ENCODE data around the gene MAZ.
A peak's percentile ranks its signal among the peaks of the same experiment; 100 is the strongest.

Gene MAZ

GRCh38 chr16:29811170-29811895 is 5.0 kb downstream of the MAZ start:
- Mint-ChIP-seq H3K27me3 (peaks cover 2% of the 10 kb centered on the region), H3K9me3 (no peaks in the 10 kb centered on the region), H3K4me3 (peak overlapping the region; percentile 85), H3K4me1 (ENCODE audit: low read depth) (peaks cover 61% of the 10 kb centered on the region), H3K36me3 (ENCODE audit: low read depth) (peaks cover 41% of the 10 kb centered on the region), H3K27ac (peak overlapping the region; percentile 91)
- peak; percentile 84 for DNase-seq

GRCh38 chr16:29811896-29812665 is 5.8 kb downstream of the MAZ start, which contains the start of gene PRRT2:
Gene PRRT2, plus strand, starts transcription at chr16:29812193. Its CDS starts 862 bp downstream, at chr16:29813055.
- H3K27me3 Mint-ChIP-seq, result peaks cover 2% of the 10 kb centered on the region
- peak; percentile 73 for DNase-seq
- peaks cover 49% of the 10 kb centered on the region for H3K36me3 Mint-ChIP-seq (ENCODE audit: low read depth)

GRCh38 chr16:29812754-29813643 is 6.7 kb downstream of the MAZ start:
- peak overlapping the region; percentile 47 for H3K27ac Mint-ChIP-seq
- no peak for DNase-seq
- peaks cover 45% of the 10 kb centered on the region for H3K36me3 Mint-ChIP-seq (ENCODE audit: low read depth)
- peaks cover 67% of the 10 kb centered on the region for H3K4me1 Mint-ChIP-seq (ENCODE audit: low read depth)
- H3K9me3 Mint-ChIP-seq, result no peaks in the 10 kb centered on the region
- H3K4me3 Mint-ChIP-seq, result peak overlapping the region; percentile 85
- H3K27me3 Mint-ChIP-seq, result peaks cover 2% of the 10 kb centered on the region

More at GRCh38 chr16:29811896-29812665, 5.8 kb downstream of the MAZ start, which contains the start of gene PRRT2:
- Mint-ChIP-seq H3K27ac (peak within 1 kb of the TSS; percentile 91), H3K4me3 (peak within 1 kb of the TSS; percentile 85), H3K9me3 (no peaks in the 10 kb centered on the region), H3K4me1 (ENCODE audit: low read depth) (peaks cover 64% of the 10 kb centered on the region)

- H3K27ac Mint-ChIP-seq, result peak overlapping the region; percentile 97
- H3K9me3 Mint-ChIP-seq, result no peaks in the 10 kb centered on the region
- peaks cover 45% of the 10 kb centered on the region for H3K36me3 Mint-ChIP-seq (ENCODE audit: low read depth)
- no peak overlapping the region for H3K4me3 Mint-ChIP-seq
- peaks cover 68% of the 10 kb centered on the region for H3K4me1 Mint-ChIP-seq (ENCODE audit: low read depth)
- H3K27me3 Mint-ChIP-seq, result peaks cover 2% of the 10 kb centered on the region
- DNase-seq, result no peak
These were observed 7.6 kb downstream of the MAZ start for GRCh38 chr16:29813644-29814562.

DNA sequence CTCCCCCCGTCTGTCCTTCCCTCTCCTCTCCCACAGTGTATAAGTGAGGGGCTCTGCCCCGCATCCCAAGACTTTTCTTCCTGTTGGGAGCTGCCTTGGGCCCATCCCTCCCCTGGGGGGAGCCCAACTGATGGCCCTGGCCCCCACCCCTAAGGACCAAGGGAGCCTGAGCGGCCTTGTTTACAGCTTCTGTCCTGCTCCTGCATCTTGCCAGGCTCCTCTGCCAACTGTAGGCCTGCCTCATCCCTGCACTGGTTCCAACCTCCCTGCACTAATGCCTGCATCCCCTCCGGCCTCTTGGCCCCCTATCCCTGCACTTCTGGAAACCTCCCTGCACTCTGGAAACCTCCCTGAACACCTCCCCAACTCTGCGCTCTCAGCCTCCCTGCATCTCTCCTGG is 8.3 kb downstream of the MAZ start:
- DNase-seq, result no peak
- H3K27ac Mint-ChIP-seq, result peak overlapping the region; percentile 97
- H3K27me3 Mint-ChIP-seq, result peaks cover 2% of the 10 kb centered on the region
- H3K4me3 Mint-ChIP-seq, result peak overlapping the region; percentile 99
- H3K4me1 Mint-ChIP-seq (ENCODE audit: low read depth), result peaks cover 72% of the 10 kb centered on the region
- peaks cover 46% of the 10 kb centered on the region for H3K36me3 Mint-ChIP-seq (ENCODE audit: low read depth)
- H3K9me3 Mint-ChIP-seq, result no peaks in the 10 kb centered on the region

DNA sequence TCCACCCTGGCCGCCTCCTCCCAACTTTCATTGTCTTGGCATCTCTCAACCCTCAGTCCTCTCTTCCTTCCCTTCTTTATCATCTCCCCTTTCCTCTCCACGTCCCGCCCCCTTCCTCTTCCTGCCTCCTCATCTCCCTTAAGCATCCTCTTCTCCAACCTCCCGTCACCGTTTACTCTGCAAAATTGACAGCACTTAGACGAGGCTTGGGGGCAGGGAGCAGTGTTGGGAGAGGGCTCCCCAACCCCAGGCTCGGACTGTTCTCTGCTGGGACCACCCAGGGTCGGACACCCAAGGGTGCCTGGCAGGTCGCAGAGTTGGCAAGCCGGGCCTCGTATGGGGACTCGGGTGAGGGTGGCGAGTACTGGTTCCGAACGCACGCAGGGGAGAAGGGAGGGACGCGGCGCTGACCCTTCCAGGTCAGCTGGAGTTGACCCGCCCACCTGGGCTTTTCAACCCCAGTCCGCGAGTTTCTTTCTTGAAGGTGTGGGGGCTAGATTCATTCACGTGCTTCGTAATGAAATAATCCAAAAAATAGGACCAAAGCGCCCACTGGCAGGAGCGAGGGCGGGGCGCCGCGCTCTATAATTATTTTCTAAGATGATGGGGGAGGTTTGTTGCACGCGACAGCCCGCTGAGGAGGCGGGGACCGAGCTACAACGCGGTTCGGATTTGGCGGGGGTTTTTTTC is 8.8 kb downstream of the MAZ start:
- Mint-ChIP-seq H3K27me3 (peaks cover 2% of the 10 kb centered on the region), H3K4me1 (ENCODE audit: low read depth) (peaks cover 72% of the 10 kb centered on the region), H3K4me3 (peak overlapping the region; percentile 99), H3K27ac (peak overlapping the region; percentile 97), H3K36me3 (ENCODE audit: low read depth) (peaks cover 46% of the 10 kb centered on the region), H3K9me3 (no peaks in the 10 kb centered on the region)
- peak; percentile 71 for DNase-seq

DNA sequence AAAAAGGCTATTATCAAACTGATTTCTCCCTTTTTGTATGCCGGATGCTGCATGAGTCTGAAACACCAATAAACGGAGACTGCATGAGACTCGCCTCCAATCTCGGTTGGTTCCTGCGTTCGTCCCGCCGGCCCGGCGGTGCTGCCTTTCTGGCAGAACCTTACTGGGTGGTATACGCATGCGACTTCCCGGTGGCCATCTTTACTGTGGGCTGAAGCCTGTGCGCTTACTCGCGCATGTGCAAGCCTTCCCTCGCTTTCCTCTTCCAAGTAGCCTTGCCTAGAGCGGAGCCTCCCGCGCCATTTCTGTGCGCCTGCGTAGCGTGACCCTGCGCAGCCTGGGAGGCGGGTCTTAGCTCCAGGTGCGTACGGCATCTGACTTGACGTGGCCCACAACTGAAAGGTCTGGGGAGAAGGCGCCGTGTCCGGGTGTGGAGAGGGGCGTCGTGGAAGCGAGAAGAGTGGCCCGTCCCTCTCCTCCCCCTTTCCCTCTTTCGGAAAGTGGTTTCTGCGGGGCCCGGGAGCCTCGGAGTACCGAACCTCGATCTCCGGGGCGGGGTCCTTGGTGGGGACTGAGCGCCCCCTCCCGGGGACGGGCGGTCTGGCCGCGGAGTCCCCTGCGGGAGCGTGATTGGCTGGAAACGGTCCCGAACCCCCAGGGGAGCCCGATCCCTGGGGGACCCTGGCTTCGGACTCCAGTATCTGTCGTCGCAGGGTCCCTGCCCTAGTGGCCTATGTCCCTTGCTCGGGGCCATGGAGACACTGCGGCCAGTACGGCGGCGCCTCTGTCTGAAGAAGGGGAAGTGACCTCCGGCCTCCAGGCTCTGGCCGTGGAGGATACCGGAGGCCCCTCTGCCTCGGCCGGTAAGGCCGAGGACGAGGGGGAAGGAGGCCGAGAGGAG is 9.7 kb downstream of the MAZ start, which contains the start of gene PAGR1:
TSS of gene PAGR1 (plus strand) at position 360 of the 901 bp plus-strand sequence. CDS start at position 734, 374 bp downstream.
- peaks cover 2% of the 10 kb centered on the region for H3K27me3 Mint-ChIP-seq
- peaks cover 72% of the 10 kb centered on the region for H3K4me1 Mint-ChIP-seq (ENCODE audit: low read depth)
- peak within 1 kb of the TSS; percentile 97 for H3K27ac Mint-ChIP-seq
- DNase-seq, result peak; percentile 99
- peaks cover 46% of the 10 kb centered on the region for H3K36me3 Mint-ChIP-seq (ENCODE audit: low read depth)
- H3K4me3 Mint-ChIP-seq, result peak within 1 kb of the TSS; percentile 99
- H3K9me3 Mint-ChIP-seq, result no peaks in the 10 kb centered on the region

DNA sequence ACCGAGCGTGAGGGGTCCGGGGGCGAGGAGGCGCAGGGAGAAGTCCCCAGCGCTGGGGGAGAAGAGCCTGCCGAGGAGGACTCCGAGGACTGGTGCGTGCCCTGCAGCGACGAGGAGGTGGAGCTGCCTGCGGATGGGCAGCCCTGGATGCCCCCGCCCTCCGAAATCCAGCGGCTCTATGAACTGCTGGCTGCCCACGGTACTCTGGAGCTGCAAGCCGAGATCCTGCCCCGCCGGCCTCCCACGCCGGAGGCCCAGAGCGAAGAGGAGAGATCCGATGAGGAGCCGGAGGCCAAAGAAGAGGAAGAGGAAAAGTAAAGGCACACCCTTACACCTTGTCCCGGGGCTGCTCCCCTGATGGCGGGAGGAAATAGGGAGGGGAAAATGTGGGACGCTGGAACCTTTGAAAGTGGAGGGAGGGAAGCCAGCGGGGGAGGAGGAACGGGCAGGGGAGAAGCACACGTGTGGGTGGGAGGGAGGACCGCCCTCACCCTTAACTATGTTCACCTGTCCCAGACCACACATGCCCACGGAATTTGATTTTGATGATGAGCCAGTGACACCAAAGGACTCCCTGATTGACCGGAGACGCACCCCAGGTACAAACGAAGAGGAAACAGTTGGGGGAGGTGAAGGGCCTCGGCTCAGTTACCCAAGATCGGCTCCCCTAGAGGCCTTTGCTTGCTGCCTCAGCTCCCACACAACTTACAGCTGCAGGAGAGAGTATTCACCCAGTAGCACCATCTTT is 10.5 kb downstream of the MAZ start:
- peaks cover 71% of the 10 kb centered on the region for H3K4me1 Mint-ChIP-seq (ENCODE audit: low read depth)
- peak overlapping the region; percentile 99 for H3K4me3 Mint-ChIP-seq
- no peaks in the 10 kb centered on the region for H3K9me3 Mint-ChIP-seq
- peak overlapping the region; percentile 97 for H3K27ac Mint-ChIP-seq
- H3K27me3 Mint-ChIP-seq, result peaks cover 2% of the 10 kb centered on the region
- DNase-seq, result peak; percentile 79
- peaks cover 53% of the 10 kb centered on the region for H3K36me3 Mint-ChIP-seq (ENCODE audit: low read depth)

DNA sequence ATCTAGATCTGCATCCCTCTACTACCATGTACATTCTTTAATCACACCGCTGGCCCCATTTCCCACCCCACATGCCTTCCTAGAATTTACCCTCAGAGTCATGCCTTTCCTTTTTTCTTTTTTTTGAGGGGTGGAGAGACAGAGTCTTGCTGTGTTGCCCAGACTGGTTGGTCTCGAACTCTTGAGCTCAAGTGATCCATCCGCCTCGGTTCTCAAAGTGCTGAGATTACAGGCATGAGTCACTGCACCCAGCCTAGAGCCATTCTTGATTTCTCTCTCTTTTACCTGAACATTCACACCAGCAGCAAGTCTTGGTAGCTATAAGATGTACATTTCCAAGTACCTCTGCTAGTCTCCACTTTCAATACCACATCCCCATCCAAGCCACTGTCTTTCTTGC is 11.8 kb downstream of the MAZ start:
- DNase-seq, result no peak
- H3K4me1 Mint-ChIP-seq (ENCODE audit: low read depth), result peaks cover 76% of the 10 kb centered on the region
- H3K4me3 Mint-ChIP-seq, result peak overlapping the region; percentile 99
- peak overlapping the region; percentile 97 for H3K27ac Mint-ChIP-seq
- H3K36me3 Mint-ChIP-seq (ENCODE audit: low read depth), result peaks cover 59% of the 10 kb centered on the region
- no peaks in the 10 kb centered on the region for H3K9me3 Mint-ChIP-seq
- H3K27me3 Mint-ChIP-seq, result no peaks in the 10 kb centered on the region

GRCh38 chr16:29819506-29819905 is 13.2 kb downstream of the MAZ start:
- peaks cover 59% of the 10 kb centered on the region for H3K36me3 Mint-ChIP-seq (ENCODE audit: low read depth)
- peaks cover 81% of the 10 kb centered on the region for H3K4me1 Mint-ChIP-seq (ENCODE audit: low read depth)
- DNase-seq, result no peak
- peak overlapping the region; percentile 97 for H3K27ac Mint-ChIP-seq
- peak overlapping the region; percentile 99 for H3K4me3 Mint-ChIP-seq
- H3K9me3 Mint-ChIP-seq, result no peaks in the 10 kb centered on the region
- no peaks in the 10 kb centered on the region for H3K27me3 Mint-ChIP-seq

GRCh38 chr16:29820271-29820701 is 14.0 kb downstream of the MAZ start, which contains the start of gene MVP:
Gene MVP, plus strand, starts transcription at chr16:29820462. Its CDS starts 10,088 bp downstream, at chr16:29830550.
- peaks cover 81% of the 10 kb centered on the region for H3K4me1 Mint-ChIP-seq (ENCODE audit: low read depth)
- peak within 1 kb of the TSS; percentile 97 for H3K27ac Mint-ChIP-seq

More at GRCh38 chr16:29820271-29820701, 14.0 kb downstream of the MAZ start, which contains the start of gene MVP:
- peak; percentile 77 for DNase-seq
- Mint-ChIP-seq H3K4me3 (peak within 1 kb of the TSS; percentile 99), H3K9me3 (no peaks in the 10 kb centered on the region), H3K36me3 (ENCODE audit: low read depth) (peaks cover 62% of the 10 kb centered on the region), H3K27me3 (no peaks in the 10 kb centered on the region)

Measured in activated T-cell treated with anti-CD3 and anti-CD28 coated beads, Interleukin-2, amount 50 U/mL, for 24 hours (primary cell).